Epidermal melanocyte (primary cell): ENCODE measurements around the gene WDR7.

Experiments used
- DNase-seq: peaks from one replicate; pipeline ENCODE4 v3.0.0; 2011; ENCODE audit warnings: low spot score; ENCODE audit not compliant: insufficient read length

Gene WDR7

DNA sequence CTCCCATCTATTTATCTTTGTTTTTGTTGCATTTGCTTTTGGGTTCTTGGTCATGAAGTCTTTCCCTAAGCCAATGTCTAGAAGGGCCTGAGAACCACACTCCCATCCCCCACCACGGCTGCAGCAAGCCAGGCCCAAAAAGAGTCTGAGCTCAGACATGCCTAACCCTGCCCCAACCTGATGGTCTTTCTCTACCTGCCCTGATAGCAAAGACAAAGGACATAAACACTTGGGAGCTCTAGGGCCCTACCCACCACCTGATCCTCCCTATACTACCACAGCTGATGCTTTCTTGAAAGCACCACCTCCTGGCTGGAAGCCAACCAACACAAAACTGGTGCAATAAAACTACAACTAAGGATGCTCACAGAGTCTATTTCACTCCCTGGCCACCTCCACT is 233.4 kb downstream of the WDR7 start:
- no peak for DNase-seq

- DNase-seq: no peak
Observed at GRCh38 chr18:56888978-56889377, 237.8 kb downstream of the WDR7 start.

GRCh38 chr18:56889621-56890020 is 238.5 kb downstream of the WDR7 start:
- no peak for DNase-seq

DNA sequence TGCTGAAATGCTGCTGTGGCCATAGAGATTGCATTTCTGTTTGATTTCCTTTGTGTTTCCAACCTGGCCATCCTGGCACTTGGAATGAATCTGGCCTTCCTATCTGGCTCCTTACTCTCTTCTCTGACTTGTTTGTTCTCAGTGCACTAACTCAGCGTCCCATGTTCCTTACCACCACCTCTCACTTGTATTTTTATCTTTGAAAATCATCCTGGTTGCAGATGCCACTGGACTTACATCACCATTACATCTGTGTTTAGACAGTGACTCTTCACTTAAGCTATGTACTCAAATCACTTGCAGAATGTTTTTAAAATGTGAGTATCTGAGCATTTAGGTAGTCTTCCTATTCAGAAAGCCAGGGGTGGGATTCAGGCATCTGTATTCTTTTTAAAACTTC is 239.5 kb downstream of the WDR7 start:
- DNase-seq: peak; percentile 14

DNA sequence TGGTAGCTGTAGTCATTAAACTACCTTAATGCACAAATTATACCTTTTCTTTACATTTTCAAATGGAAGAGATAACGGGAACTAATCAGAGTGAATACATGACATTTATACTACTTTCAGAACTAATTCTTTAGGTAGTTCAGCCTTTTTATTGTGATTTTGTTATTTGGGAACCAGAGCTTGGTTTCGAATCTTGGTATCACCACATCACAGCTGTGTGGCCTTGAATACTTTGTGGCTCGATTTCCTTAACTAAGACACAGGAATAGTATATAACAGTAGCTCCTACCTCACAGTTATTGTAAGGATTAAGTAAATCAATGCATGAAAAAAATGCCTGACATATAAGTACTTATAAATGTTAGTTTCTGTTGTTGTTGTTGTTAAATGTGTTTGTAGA is 240.0 kb downstream of the WDR7 start:
- DNase-seq: no peak

DNA sequence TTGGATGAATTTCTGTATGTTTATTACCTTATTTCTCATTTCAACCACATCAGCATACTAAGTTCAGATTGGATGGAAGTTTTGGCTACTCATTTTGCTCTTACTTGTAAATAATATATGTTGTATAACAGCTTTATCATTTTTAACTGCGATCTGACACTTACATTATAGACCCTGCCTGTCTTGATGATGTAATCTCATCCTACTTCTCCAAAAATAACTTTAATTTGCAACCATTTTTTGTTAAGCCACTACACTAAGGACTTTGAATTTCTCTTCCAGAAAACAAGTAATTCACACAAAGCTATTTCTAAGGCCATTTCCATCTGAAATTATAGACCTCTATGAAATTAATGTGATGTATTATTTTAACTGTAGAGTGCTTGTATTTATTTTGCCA is 240.7 kb downstream of the WDR7 start:
- no peak for DNase-seq

- DNase-seq: no peak
Observed at GRCh38 chr18:56897122-56897521, 246.0 kb downstream of the WDR7 start.

GRCh38 chr18:56899660-56900059 is 248.5 kb downstream of the WDR7 start:
- DNase-seq: no peak

DNA sequence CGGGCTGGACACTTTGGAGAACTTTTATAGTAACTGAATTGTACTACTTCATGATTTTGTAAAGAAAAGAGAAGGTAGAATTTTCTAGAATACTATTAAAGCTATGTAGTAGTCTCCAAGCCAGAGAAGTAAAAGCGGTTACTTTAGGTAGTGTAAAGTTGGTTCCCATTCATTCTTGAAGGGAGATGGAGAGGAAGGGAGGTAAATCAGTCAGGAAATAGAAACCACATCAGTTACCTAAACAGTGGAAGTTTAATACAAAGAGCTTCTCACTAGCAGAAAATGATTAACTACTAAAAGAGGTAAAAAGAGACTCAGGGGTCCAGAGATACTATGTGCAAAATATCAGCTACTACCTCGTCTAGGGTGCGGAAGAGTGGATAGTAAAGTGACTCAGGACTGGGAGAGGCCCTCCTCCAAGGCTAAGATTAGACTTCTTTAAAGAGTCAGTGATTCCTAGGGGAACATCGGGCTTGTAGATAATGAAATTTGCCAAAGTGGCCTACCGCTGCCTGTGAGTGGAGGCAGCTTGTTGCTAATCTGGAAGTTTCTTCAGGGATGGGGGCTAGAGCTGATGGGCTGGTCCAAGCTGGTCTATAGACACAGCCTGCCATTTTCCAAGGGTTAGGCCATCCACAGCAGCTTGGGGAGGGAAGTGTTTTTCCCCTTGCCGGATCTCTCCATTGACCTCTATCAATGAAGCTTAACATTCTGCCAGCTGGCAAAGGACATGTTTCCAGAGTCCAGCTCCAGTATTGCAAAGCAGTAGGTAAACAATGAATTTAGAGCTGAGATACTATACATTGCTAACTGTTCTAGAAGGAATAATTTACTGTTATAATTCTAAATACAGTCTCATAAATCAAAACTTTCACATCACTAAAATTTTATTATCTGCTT is 249.3 kb downstream of the WDR7 start:
- DNase-seq: no peak

DNA sequence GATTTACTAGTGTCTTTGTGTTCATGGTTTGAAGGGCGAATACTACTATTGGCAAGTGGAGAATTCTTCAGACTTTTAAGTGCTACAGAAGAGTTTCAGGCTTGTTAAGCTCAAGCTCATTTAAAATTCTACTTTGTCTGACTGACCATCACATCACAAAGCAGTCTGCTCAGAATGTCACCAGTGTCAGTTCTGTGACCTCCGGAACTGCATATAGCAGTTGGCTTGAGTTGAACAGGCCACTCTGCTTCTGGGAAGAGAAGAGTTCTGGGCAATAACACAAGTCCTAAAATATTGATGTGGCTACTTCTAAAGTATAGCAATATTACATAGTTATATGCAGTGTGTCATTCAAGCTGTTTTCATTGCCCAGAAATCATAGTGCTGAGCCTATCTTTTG is 250.8 kb downstream of the WDR7 start:
- DNase-seq: no peak

DNA sequence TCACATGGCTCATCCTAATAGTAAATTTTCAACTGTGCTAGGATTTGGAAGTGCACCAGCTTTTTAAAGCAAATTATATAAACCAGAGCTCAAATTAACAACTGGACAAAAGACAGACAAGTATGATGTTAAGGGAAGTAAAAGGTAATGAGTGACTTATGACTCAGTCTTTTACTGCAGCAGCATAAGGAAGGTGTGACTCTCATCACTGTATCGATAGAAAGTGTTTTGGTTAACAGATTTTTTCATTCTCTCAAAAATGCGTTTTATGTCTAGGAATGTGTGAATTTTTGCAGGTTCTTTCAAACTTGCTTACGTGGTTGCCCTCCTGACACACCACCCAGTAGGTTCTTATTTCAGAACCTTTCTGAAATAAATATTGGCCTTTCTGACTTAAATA is 251.5 kb downstream of the WDR7 start:
- no peak for DNase-seq

- DNase-seq: no peak
Observed at GRCh38 chr18:56903686-56904085, 252.5 kb downstream of the WDR7 start.

DNA sequence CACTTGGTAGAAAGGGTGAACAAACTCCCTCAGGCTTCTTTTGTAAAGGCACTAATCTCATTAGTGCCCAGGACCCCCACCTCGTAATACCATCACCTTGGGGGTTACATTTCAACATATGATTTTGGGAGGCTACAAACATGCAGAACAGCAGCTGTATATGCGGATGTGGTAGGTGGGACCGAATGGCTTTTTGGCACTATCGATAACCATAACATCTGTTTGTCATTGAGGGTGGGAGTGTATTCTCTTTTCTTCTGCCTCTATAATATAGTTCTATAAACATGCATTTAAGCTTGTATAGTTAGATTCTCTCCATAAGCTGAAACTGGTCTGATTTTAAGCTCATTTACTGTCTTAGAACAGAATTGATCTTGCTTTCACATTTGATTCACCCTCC is 256.6 kb downstream of the WDR7 start:
- no peak for DNase-seq

DNA sequence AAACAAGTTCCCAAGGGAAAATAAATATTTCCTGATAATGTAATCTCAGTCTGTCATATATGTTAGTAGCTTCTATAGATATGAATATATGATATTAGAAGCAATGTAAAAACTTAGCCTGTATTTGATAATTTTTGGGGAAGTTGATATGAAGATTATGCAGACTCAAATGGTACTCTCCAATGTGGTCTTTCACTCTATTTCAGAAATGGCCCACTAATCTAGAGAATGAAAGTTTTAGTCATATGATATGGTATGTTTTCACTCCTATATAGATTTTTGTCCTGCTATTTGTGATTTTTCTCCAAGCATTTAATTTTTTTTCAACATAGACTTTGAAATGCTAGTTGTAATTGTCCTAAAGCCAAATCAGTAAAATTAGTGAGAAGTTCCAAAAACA is 259.1 kb downstream of the WDR7 start:
- no peak for DNase-seq

- DNase-seq: no peak
Observed at GRCh38 chr18:56910967-56911366, 259.8 kb downstream of the WDR7 start.

- DNase-seq: no peak
Observed at GRCh38 chr18:56913941-56914340, 262.8 kb downstream of the WDR7 start.

DNA sequence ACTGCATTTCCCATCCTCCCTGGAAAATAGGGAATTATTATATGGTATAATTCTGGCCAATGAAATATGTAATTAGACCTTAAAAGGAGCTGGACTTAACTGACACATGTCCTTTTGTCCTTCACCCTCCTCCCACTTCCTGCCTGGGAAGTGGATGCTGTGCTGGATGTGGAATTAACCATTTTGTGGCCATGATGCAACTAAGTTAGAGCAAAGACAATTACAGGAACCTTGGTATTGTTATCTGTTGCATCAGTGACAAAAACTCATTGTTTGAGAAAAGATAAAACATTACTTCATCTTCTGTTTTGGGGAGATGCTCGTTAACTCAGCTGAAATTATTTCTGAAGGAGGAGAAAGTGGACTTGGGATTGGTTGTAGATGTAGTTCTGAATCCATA is 268.0 kb downstream of the WDR7 start:
- DNase-seq: no peak

DNA sequence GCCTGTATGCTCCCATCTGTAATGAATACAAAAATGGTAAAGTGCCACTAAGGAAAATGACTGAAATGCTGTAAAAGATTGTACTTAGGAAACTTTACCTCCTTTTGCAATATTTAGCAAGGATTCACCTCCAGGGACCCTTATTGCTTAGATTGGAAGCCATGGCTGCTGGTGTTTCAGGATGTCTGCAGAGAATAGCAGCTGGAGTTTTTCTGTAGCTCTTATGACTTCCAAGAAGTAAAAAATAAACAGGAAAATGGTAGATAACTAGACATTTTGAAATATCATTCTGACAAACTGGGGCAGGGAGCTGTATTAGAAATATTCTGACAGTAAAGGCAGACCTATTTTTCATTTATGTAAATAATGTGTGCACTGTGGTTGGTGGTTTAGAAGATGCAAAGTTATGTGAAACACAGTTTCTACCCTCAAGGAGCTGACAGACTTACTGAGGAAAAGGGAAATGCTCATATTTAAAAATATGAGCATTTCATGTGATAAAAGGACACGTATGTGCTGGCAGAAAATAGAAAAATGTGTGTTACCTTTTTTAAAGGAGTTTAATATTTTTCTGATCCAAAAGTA is 270.8 kb downstream of the WDR7 start:
- no peak for DNase-seq

GRCh38 chr18:56926734-56927133 is 275.6 kb downstream of the WDR7 start:
- no peak for DNase-seq

DNA sequence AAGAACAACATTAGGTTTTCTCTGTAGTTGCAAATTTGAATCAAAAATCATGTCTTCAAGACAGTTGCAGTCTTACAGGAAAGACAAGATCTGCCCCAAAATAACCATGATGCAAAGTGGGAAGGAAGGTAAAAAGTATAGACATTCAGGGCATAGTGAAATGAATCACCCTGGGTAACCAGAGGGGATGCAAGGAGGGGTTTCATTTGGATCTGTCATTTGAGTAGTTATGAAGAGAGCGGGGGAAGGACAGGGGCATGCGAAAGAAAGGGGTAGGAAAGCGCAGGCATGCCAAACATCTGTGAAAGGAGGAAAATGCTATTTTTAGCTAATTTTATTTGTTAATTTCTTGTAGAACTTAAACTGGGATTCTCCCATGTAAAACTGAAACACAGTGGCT is 276.6 kb downstream of the WDR7 start:
- DNase-seq: no peak

- no peak for DNase-seq
Observed at GRCh38 chr18:56929886-56930285, 278.7 kb downstream of the WDR7 start.

- no peak for DNase-seq
Observed at GRCh38 chr18:56933472-56933871, 282.3 kb downstream of the WDR7 start.

- no peak for DNase-seq
Observed at GRCh38 chr18:56934131-56934530, 283.0 kb downstream of the WDR7 start.
